Measurements from ENCODE around the gene M1AP. TPM values are rescaled to one million over a fixed set of nuclear protein-coding genes. Genes with fewer than 3 reads are reported as not detected.

The M1AP gene
- total and polyA plus RNA-seq, 5 donors from 2014 or later, result not detected

- Mint-ChIP-seq H3K36me3 (peaks cover 82% of the 10 kb centered on the region), H3K27me3 (no peaks in the 10 kb centered on the region), H3K4me3 (no peak overlapping the region), H3K4me1 (peaks cover 0 to 4% (median 2%) of the 10 kb centered on the region in 4 donors), H3K27ac (peak overlapping the region in 2 of 3 donors; percentile 42 to 87), H3K9me3 (no peaks in the 10 kb centered on the region)
- DNase-seq, result no peak
- Histone ChIP-seq H3K36me3 (ENCODE audit: control insufficient read depth, insufficient read depth, low read length) (peaks cover 53% of the 10 kb centered on the region), H3K4me3 (ENCODE audit: low read depth, low read length) (no peak overlapping the region), H3K9me3 (ENCODE audit: control insufficient read depth in 2 of 2, low read length in 2 of 2) (no peaks in the 10 kb centered on the region), H3K27ac (ENCODE audit: insufficient read depth, low read length, poor library complexity, severe bottlenecking) (no peak overlapping the region), H3K27me3 (ENCODE audit: control insufficient read depth, insufficient read depth, low read length) (no peaks in the 10 kb centered on the region), H3K4me1 (ENCODE audit: control insufficient read depth, insufficient read depth, low read length, poor library complexity, severe bottlenecking) (no peaks in the 10 kb centered on the region)
- no peak for ATAC-seq (ENCODE audit: low read depth in 2 of 2)
These were observed 25.8 kb upstream of the M1AP start for GRCh38 chr2:74673826-74674528.

- DNase-seq (no peak), ATAC-seq (ENCODE audit: low read depth in 2 of 2) (no peak)
- peaks cover 0 to 3% (median under 1%) of the 10 kb centered on the region in 4 donors for H3K4me1 Mint-ChIP-seq
- no peaks in the 10 kb centered on the region for H3K9me3 Mint-ChIP-seq
- no peaks in the 10 kb centered on the region for H3K27me3 Mint-ChIP-seq
- H3K27ac Mint-ChIP-seq, result no peak overlapping the region
- Histone ChIP-seq H3K27me3 (ENCODE audit: control insufficient read depth, insufficient read depth, low read length) (no peaks in the 10 kb centered on the region), H3K4me3 (ENCODE audit: low read depth, low read length) (no peak overlapping the region), H3K27ac (ENCODE audit: insufficient read depth, low read length, poor library complexity, severe bottlenecking) (no peak overlapping the region), H3K4me1 (ENCODE audit: control insufficient read depth, insufficient read depth, low read length, poor library complexity, severe bottlenecking) (no peaks in the 10 kb centered on the region), H3K36me3 (ENCODE audit: control insufficient read depth, insufficient read depth, low read length) (peaks cover 39% of the 10 kb centered on the region), H3K9me3 (ENCODE audit: control insufficient read depth in 2 of 2, low read length in 2 of 2) (no peaks in the 10 kb centered on the region)
- peaks cover 68% of the 10 kb centered on the region for H3K36me3 Mint-ChIP-seq
- H3K4me3 Mint-ChIP-seq, result no peak overlapping the region
These were observed 23.3 kb upstream of the M1AP start for GRCh38 chr2:74671479-74671878.

- H3K27ac ChIP-seq (ENCODE audit: insufficient read depth, low read length, poor library complexity, severe bottlenecking), result no peak overlapping the region
- no peak for DNase-seq
- H3K9me3 Mint-ChIP-seq, result no peaks in the 10 kb centered on the region
- no peaks in the 10 kb centered on the region for H3K27me3 Mint-ChIP-seq
- peaks cover 0 to 3% (median 0%) of the 10 kb centered on the region in 4 donors for H3K4me1 Mint-ChIP-seq
- no peaks in the 10 kb centered on the region for H3K27me3 ChIP-seq (ENCODE audit: control insufficient read depth, insufficient read depth, low read length)
- no peak for ATAC-seq (ENCODE audit: low read depth in 2 of 2)
- H3K27ac Mint-ChIP-seq, result no peak overlapping the region
- H3K4me3 ChIP-seq (ENCODE audit: low read depth, low read length), result no peak overlapping the region
- peaks cover 27% of the 10 kb centered on the region for H3K36me3 ChIP-seq (ENCODE audit: control insufficient read depth, insufficient read depth, low read length)
- no peak overlapping the region for H3K4me3 Mint-ChIP-seq
- H3K36me3 Mint-ChIP-seq, result peaks cover 57% of the 10 kb centered on the region
- H3K4me1 ChIP-seq (ENCODE audit: control insufficient read depth, insufficient read depth, low read length, poor library complexity, severe bottlenecking), result no peaks in the 10 kb centered on the region
- no peaks in the 10 kb centered on the region for H3K9me3 ChIP-seq (ENCODE audit: control insufficient read depth in 2 of 2, low read length in 2 of 2)
These were observed 22.1 kb upstream of the M1AP start for GRCh38 chr2:74670263-74670662.

- no peak overlapping the region for H3K4me3 ChIP-seq (ENCODE audit: low read depth, low read length)
- H3K36me3 ChIP-seq (ENCODE audit: control insufficient read depth, insufficient read depth, low read length), result peaks cover 16% of the 10 kb centered on the region
- H3K36me3 Mint-ChIP-seq, result peaks cover 42% of the 10 kb centered on the region
- no peak for DNase-seq
- H3K9me3 Mint-ChIP-seq, result no peaks in the 10 kb centered on the region
- no peaks in the 10 kb centered on the region for H3K4me1 ChIP-seq (ENCODE audit: control insufficient read depth, insufficient read depth, low read length, poor library complexity, severe bottlenecking)
- H3K27me3 Mint-ChIP-seq, result no peaks in the 10 kb centered on the region
- no peaks in the 10 kb centered on the region for H3K27me3 ChIP-seq (ENCODE audit: control insufficient read depth, insufficient read depth, low read length)
- H3K27ac Mint-ChIP-seq, result no peak overlapping the region
- no peaks in the 10 kb centered on the region for H3K9me3 ChIP-seq (ENCODE audit: control insufficient read depth in 2 of 2, low read length in 2 of 2)
- H3K4me3 Mint-ChIP-seq, result no peak overlapping the region
- H3K27ac ChIP-seq (ENCODE audit: insufficient read depth, low read length, poor library complexity, severe bottlenecking), result no peak overlapping the region
- peaks cover 0 to 3% (median 0%) of the 10 kb centered on the region in 4 donors for H3K4me1 Mint-ChIP-seq
- ATAC-seq (ENCODE audit: low read depth in 2 of 2), result no peak
These were observed 20.0 kb upstream of the M1AP start for GRCh38 chr2:74668087-74668486.

GRCh38 chr2:74659462-74659861 is 11.3 kb upstream of the M1AP start:
- Mint-ChIP-seq H3K4me3 (no peak overlapping the region), H3K9me3 (no peaks in the 10 kb centered on the region), H3K36me3 (peaks cover 38% of the 10 kb centered on the region), H3K27ac (no peak overlapping the region), H3K27me3 (no peaks in the 10 kb centered on the region), H3K4me1 (peaks cover 0 to 20% (median 19%) of the 10 kb centered on the region in 4 donors)
- Histone ChIP-seq H3K27me3 (ENCODE audit: control insufficient read depth, insufficient read depth, low read length) (no peaks in the 10 kb centered on the region), H3K27ac (ENCODE audit: insufficient read depth, low read length, poor library complexity, severe bottlenecking) (no peak overlapping the region), H3K36me3 (ENCODE audit: control insufficient read depth, insufficient read depth, low read length) (peaks cover 16% of the 10 kb centered on the region), H3K9me3 (ENCODE audit: control insufficient read depth in 2 of 2, low read length in 2 of 2) (no peaks in the 10 kb centered on the region), H3K4me1 (ENCODE audit: control insufficient read depth, insufficient read depth, low read length, poor library complexity, severe bottlenecking) (peaks cover 6% of the 10 kb centered on the region), H3K4me3 (ENCODE audit: low read depth, low read length) (no peak overlapping the region)
- ATAC-seq (ENCODE audit: low read depth in 2 of 2), result no peak
- no peak for DNase-seq

GRCh38 chr2:74658516-74658915 is 10.4 kb upstream of the M1AP start:
- H3K36me3 ChIP-seq (ENCODE audit: control insufficient read depth, insufficient read depth, low read length), result peaks cover 14% of the 10 kb centered on the region
- ATAC-seq (ENCODE audit: low read depth in 2 of 2), result no peak
- peak overlapping the region in 1 of 4 donors; percentile 70 for H3K4me3 Mint-ChIP-seq
- no peaks in the 10 kb centered on the region for H3K27me3 ChIP-seq (ENCODE audit: control insufficient read depth, insufficient read depth, low read length)
- H3K27ac Mint-ChIP-seq, result no peak overlapping the region
- DNase-seq, result no peak
- H3K36me3 Mint-ChIP-seq, result peaks cover 36% of the 10 kb centered on the region
- H3K4me3 ChIP-seq (ENCODE audit: low read depth, low read length), result no peak overlapping the region
- no peaks in the 10 kb centered on the region for H3K9me3 Mint-ChIP-seq
- peaks cover 9% of the 10 kb centered on the region for H3K4me1 ChIP-seq (ENCODE audit: control insufficient read depth, insufficient read depth, low read length, poor library complexity, severe bottlenecking)
- H3K27me3 Mint-ChIP-seq, result no peaks in the 10 kb centered on the region
- H3K4me1 Mint-ChIP-seq, result peaks cover 0 to 27% (median 22%) of the 10 kb centered on the region in 4 donors
- no peak overlapping the region for H3K27ac ChIP-seq (ENCODE audit: insufficient read depth, low read length, poor library complexity, severe bottlenecking)
- H3K9me3 ChIP-seq (ENCODE audit: control insufficient read depth in 2 of 2, low read length in 2 of 2), result no peaks in the 10 kb centered on the region

- Mint-ChIP-seq H3K4me1 (peaks cover 0 to 32% (median 24%) of the 10 kb centered on the region in 4 donors), H3K27ac (no peak overlapping the region), H3K4me3 (peak overlapping the region; percentile 93 to 97 (median 95)), H3K27me3 (no peaks in the 10 kb centered on the region), H3K9me3 (no peaks in the 10 kb centered on the region), H3K36me3 (peaks cover 27% of the 10 kb centered on the region)
- DNase-seq (no peak), ATAC-seq (ENCODE audit: low read depth in 2 of 2) (no peak)
- Histone ChIP-seq H3K9me3 (ENCODE audit: control insufficient read depth in 2 of 2, low read length in 2 of 2) (no peaks in the 10 kb centered on the region), H3K27ac (ENCODE audit: insufficient read depth, low read length, poor library complexity, severe bottlenecking) (no peak overlapping the region), H3K36me3 (ENCODE audit: control insufficient read depth, insufficient read depth, low read length) (no peaks in the 10 kb centered on the region), H3K4me3 (ENCODE audit: low read depth, low read length) (no peak overlapping the region), H3K4me1 (ENCODE audit: control insufficient read depth, insufficient read depth, low read length, poor library complexity, severe bottlenecking) (peaks cover 9% of the 10 kb centered on the region), H3K27me3 (ENCODE audit: control insufficient read depth, insufficient read depth, low read length) (no peaks in the 10 kb centered on the region)
These were observed 7.4 kb upstream of the M1AP start for GRCh38 chr2:74655579-74655978.

Measured in CD4-positive, CD25-positive, alpha-beta regulatory T cell (primary cell).